Esophagus muscularis mucosa (tissue), 4 donors: ENCODE measurements around the gene MUC16. TPM values are rescaled to one million over a fixed set of nuclear protein-coding genes. Genes with fewer than 3 reads are reported as not detected.

Source experiments
- DNase-seq: peaks from one replicate; pipeline ENCODE4 v3.0.0-alpha.2; 2017; ENCODE audit errors: extremely low spot score
- H3K27ac ChIP-seq, 4 donors: fragments of 200-600 bp; sonication (generic); replicated peaks in 1 of 4; 1 replicate in 3 of 4; 2 replicates in 1 of 4; pipeline ENCODE4 v1.5.1; 2016 to 2019; ENCODE audit warnings: mild to moderate bottlenecking in 1 of 4
- H3K27me3 ChIP-seq, 4 donors: fragments of 200-600 bp; sonication (generic); one replicate each; pipeline versions ENCODE4 v1.5.1 to v1.6.0; 2016 to 2019
- H3K36me3 ChIP-seq, 4 donors: fragments of 200-600 bp; sonication (generic); one replicate each; pipeline ENCODE4 v1.5.1; 2016 to 2019
- H3K4me1 ChIP-seq, 4 donors: fragments of 200-600 bp; sonication (generic); one replicate each; pipeline ENCODE4 v1.5.1; 2016 to 2019
- H3K4me3 ChIP-seq, 4 donors: fragments of 200-600 bp; sonication (generic); 1 replicate in 2 of 4; 2 replicates in 2 of 4; pipeline ENCODE4 v1.5.1; 2016 to 2019; ENCODE audit warnings: mild to moderate bottlenecking in 4 of 4, moderate library complexity in 1 of 4
- H3K9me3 ChIP-seq, 4 donors: fragments of 200-600 bp; sonication (generic); 1 replicate in 3 of 4; 2 replicates in 1 of 4; pipeline ENCODE4 v1.5.1; 2016 to 2019
- EP300 ChIP-seq: sonication (generic); formaldehyde crosslinking; IDR thresholded peaks from one replicate; pipeline ENCODE4 v1.6.1; 2017; ENCODE audit warnings: antibody characterized with exemption
- POLR2A ChIP-seq: fragments of 450-650 bp; IDR thresholded peaks from one replicate; pipeline ENCODE4 v1.6.1; 2017; ENCODE audit warnings: antibody characterized with exemption, moderate library complexity, mild to moderate bottlenecking, low read depth
- POLR2AphosphoS5 ChIP-seq, 2 donors: sonication (generic); formaldehyde crosslinking; IDR thresholded peaks; one replicate each; pipeline ENCODE4 v1.6.1; 2017; ENCODE audit warnings: antibody characterized with exemption in 2 of 2
- WGBS: methylation state at CpG from one replicate; pipeline ENCODE4 v1.1.5; 2018; 5-methylcytosine and 5-hydroxymethylcytosine counted together
- intact Hi-C: fragments of 100-400 bp; cut with DNase I; formaldehyde crosslinking; loops from one replicate; pipeline ENCODE4 v1.15.1; 2023
- total RNA-seq, 4 donors: library from RNA; depleted of rRNA; stranded (reverse); fragments of >200 nt; gene quantifications; one replicate each; pipeline versions ENCODE4 v1.1.0 to v1.2.1, GENCODE V29; 2016
- TF ChIP-seq, protein P1 (sequence below), 3 experiments: fragments of 200-600 bp in 2 of 3; fragments of 450-650 bp in 1 of 3; sonication (generic) in 2 of 3; IDR thresholded peaks; one replicate each; pipeline ENCODE4 v1.5.1; 2017 to 2019; ENCODE audit warnings: antibody characterized with exemption in 3 of 3, mild to moderate bottlenecking in 2 of 3, moderate library complexity in 1 of 3

Gene MUC16
- total RNA-seq, 4 donors from 2014 or later: under 0.01 TPM; not detected in 1

DNA sequence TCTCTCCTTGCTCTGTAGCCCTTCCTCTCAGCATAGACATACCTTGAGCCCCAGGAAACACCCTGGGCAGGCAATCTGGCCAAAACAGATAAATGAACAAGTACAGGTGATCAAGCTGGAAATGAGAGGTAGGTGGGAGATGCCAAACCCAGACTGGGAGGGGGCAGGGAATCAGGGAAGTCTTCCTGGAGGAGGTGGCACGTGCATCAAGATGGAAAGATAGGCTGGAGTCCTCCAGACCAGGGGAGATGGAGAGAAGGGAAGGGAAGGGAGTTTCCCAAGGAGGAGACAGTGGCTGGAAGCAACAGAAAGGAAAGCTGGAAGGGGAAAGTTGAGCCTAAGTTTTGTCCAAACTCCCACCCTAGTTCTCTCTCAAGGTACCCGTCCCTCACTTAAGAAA, 1.7 kb upstream of the MUC16 start:
- no peaks in the 10 kb centered on the region for H3K36me3 ChIP-seq
- H3K4me1 ChIP-seq: no peaks in the 10 kb centered on the region
- no peak for DNase-seq
- H3K27ac ChIP-seq: no peak overlapping the region
- TF ChIP-seq POLR2AphosphoS5 (IDR thresholded peaks at IDR 0.05): no peak
- TF ChIP-seq POLR2A: no peak
- no peak for TF ChIP-seq EP300
- TF ChIP-seq, protein P1, sequence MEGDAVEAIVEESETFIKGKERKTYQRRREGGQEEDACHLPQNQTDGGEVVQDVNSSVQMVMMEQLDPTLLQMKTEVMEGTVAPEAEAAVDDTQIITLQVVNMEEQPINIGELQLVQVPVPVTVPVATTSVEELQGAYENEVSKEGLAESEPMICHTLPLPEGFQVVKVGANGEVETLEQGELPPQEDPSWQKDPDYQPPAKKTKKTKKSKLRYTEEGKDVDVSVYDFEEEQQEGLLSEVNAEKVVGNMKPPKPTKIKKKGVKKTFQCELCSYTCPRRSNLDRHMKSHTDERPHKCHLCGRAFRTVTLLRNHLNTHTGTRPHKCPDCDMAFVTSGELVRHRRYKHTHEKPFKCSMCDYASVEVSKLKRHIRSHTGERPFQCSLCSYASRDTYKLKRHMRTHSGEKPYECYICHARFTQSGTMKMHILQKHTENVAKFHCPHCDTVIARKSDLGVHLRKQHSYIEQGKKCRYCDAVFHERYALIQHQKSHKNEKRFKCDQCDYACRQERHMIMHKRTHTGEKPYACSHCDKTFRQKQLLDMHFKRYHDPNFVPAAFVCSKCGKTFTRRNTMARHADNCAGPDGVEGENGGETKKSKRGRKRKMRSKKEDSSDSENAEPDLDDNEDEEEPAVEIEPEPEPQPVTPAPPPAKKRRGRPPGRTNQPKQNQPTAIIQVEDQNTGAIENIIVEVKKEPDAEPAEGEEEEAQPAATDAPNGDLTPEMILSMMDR (IDR thresholded peaks at IDR 0.05): no peak
- WGBS: 78% methylated on average over 2 of the region's 2 CpGs
- H3K27me3 ChIP-seq: peaks cover 0 to 22% (median 0%) of the 10 kb centered on the region in 4 donors
- intact Hi-C loops: no loop called here
- no peak overlapping the region for H3K4me3 ChIP-seq
- H3K9me3 ChIP-seq: no peaks in the 10 kb centered on the region

DNA sequence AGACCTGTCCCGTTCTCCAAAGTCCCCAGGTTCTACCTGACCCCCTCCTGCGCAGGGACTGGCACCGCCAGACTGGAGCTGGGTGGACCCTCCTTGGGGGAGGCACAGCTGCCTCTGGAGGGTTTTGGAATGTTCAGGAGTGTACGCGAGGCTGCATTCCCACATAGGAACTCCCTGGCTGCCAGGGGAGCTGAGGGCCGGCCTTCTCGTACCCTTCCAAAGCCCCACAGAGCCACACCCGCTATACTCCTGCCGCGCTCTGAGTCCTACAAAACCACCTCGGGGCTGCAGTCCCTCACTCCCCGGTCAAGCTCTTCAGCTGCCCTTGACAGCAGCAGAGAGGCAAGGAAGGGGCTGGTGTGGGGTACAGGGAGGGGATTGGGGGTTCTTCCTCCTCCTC, 484 bp upstream of the MUC16 start:
- Histone ChIP-seq H3K36me3 (no peaks in the 10 kb centered on the region), H3K9me3 (no peaks in the 10 kb centered on the region), H3K27ac (no peak overlapping the region), H3K4me1 (no peaks in the 10 kb centered on the region), H3K4me3 (no peak overlapping the region), H3K27me3 (peaks cover 0 to 22% (median 0%) of the 10 kb centered on the region in 4 donors)
- WGBS: 71% methylated on average over 8 of the region's 12 CpGs
- intact Hi-C loops: no loop called here
- TF ChIP-seq POLR2A (no peak), POLR2AphosphoS5 (IDR thresholded peaks at IDR 0.05) (no peak), EP300 (no peak)
- TF ChIP-seq, protein P1 (IDR thresholded peaks at IDR 0.05): no peak
- no peak for DNase-seq

DNA sequence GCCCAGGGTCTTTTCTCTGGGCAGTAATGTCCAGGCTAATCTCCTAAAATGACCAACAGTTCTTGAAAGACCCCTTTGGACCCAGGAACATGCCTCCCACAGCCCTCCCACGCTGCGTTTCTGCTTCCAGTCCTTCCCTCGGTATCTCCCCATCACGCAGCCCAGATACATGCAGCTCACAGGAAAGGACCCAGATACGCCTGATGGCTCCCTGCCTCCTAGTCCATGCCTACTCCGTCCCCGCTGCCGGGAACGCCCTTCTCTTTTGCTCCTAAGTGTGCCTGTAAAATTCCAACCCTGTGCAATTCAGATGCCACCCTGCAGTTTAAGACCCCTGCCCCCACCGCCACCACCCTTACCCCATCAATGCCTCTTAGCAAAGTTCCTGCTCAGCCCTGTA, 778 bp downstream of the MUC16 start:
- DNase-seq: no peak
- Histone ChIP-seq H3K4me1 (no peaks in the 10 kb centered on the region), H3K27ac (no peak overlapping the region), H3K27me3 (peaks cover 0 to 18% (median 0%) of the 10 kb centered on the region in 4 donors), H3K9me3 (no peaks in the 10 kb centered on the region), H3K4me3 (no peak overlapping the region), H3K36me3 (no peaks in the 10 kb centered on the region)
- TF ChIP-seq POLR2A (no peak), EP300 (no peak), POLR2AphosphoS5 (IDR thresholded peaks at IDR 0.05) (no peak)
- TF ChIP-seq, protein P1 (IDR thresholded peaks at IDR 0.05): no peak
- intact Hi-C loops: no loop called here
- 80% methylated on average over 10 of the region's 10 CpGs for WGBS

DNA sequence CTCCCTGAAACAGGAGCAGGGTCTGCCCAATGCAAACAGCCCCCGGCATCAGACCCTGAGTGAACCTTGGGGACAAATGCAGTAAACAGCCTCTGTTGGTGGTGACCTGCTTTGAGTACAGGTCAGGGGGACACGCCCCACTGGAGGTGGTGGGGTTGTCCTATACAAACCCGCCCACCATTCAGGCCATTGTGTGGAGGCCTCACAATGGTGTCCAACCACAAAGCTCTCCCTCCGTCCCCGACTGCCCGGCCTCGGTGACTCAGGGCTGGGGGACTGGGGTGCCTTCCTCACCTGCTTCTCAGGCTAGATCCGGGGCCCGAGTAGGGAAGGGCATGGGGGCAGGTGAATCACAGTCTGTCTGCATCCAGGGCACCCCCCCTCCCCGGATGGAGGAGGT, 1.5 kb downstream of the MUC16 start:
- no peak for DNase-seq
- WGBS: 51% methylated on average over 6 of the region's 10 CpGs
- intact Hi-C loops: no loop called here
- Histone ChIP-seq H3K4me3 (no peak overlapping the region), H3K27ac (no peak overlapping the region), H3K27me3 (peaks cover 0 to 18% (median 0%) of the 10 kb centered on the region in 4 donors), H3K4me1 (no peaks in the 10 kb centered on the region), H3K36me3 (no peaks in the 10 kb centered on the region), H3K9me3 (no peaks in the 10 kb centered on the region)
- TF ChIP-seq, protein P1 (IDR thresholded peaks at IDR 0.05): no peak
- TF ChIP-seq POLR2A: no peak
- no peak for TF ChIP-seq EP300
- TF ChIP-seq POLR2AphosphoS5 (IDR thresholded peaks at IDR 0.05): no peak

DNA sequence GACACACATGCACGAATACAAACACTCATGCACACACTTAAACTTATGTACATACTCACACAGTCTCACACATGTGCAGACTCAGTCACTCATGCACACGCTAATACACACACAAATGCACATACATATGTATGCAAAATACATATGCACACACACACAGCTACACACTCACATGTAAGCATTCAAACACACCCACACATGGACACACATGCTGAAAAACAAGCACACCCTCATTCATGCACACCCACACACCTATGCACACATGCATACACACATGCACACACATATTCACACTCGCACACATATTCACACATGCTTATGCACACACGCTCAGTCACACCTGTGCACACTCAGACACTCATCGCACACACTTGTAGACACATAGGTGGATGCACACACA, 9.3 kb downstream of the MUC16 start:
- H3K27me3 ChIP-seq: peaks cover 0 to 27% (median 0%) of the 10 kb centered on the region in 4 donors
- intact Hi-C loops: no loop called here
- TF ChIP-seq POLR2A (no peak), POLR2AphosphoS5 (IDR thresholded peaks at IDR 0.05) (no peak), EP300 (no peak)
- TF ChIP-seq, protein P1 (IDR thresholded peaks at IDR 0.05): no peak

More for the DNA sequence above, 9.3 kb downstream of the MUC16 start:
- H3K4me1 ChIP-seq: no peaks in the 10 kb centered on the region
- H3K36me3 ChIP-seq: no peaks in the 10 kb centered on the region
- no peak overlapping the region for H3K4me3 ChIP-seq
- WGBS: 96% methylated on average over 5 of the region's 5 CpGs
- peaks cover 0 to 9% (median 2%) of the 10 kb centered on the region in 4 donors for H3K9me3 ChIP-seq
- DNase-seq: no peak
- H3K27ac ChIP-seq: no peak overlapping the region
